IPS-18a (cell line): Measurements from ENCODE around the gene TIAM2.
"Not testable (repeated sequence)": the region's sequence is repeated elsewhere in the genome, so short reads cannot be mapped to it uniquely, and the experiment has no call there.

Experiments
- H3K27ac ChIP-seq: one replicate; pipeline ENCODE4 v1.5.1; 2013; ENCODE audit warnings: low read length
- H3K27me3 ChIP-seq: one replicate; pipeline ENCODE4 v1.6.1; 2013; ENCODE audit warnings: mild to moderate bottlenecking, low read length; ENCODE audit not compliant: control insufficient read depth, insufficient read depth
- H3K36me3 ChIP-seq: one replicate; pipeline ENCODE4 v1.6.1; 2013; ENCODE audit warnings: low read depth, low read length; ENCODE audit not compliant: control insufficient read depth
- H3K4me1 ChIP-seq: one replicate; pipeline ENCODE4 v1.6.1; 2013; ENCODE audit warnings: low read depth, low read length; ENCODE audit not compliant: control insufficient read depth
- H3K4me3 ChIP-seq: one replicate; pipeline ENCODE4 v1.5.1; 2013; ENCODE audit warnings: low read length
- H3K9ac ChIP-seq: one replicate; pipeline ENCODE4 v1.6.1; 2013; ENCODE audit warnings: mild to moderate bottlenecking, low read length, moderate library complexity
- H3K9me3 ChIP-seq: one replicate; pipeline ENCODE4 v1.6.1; 2013; ENCODE audit warnings: low read depth, low read length; ENCODE audit not compliant: control insufficient read depth

Gene TIAM2

GRCh38 chr6:155219299-155219698 is 224.2 kb downstream of the TIAM2 start:
- Histone ChIP-seq H3K9ac (no peak overlapping the region), H3K9me3 (no peaks in the 10 kb centered on the region), H3K4me1 (peaks cover 12% of the 10 kb centered on the region), H3K27me3 (no peaks in the 10 kb centered on the region), H3K27ac (no peak overlapping the region), H3K36me3 (no peaks in the 10 kb centered on the region), H3K4me3 (no peak overlapping the region)

DNA sequence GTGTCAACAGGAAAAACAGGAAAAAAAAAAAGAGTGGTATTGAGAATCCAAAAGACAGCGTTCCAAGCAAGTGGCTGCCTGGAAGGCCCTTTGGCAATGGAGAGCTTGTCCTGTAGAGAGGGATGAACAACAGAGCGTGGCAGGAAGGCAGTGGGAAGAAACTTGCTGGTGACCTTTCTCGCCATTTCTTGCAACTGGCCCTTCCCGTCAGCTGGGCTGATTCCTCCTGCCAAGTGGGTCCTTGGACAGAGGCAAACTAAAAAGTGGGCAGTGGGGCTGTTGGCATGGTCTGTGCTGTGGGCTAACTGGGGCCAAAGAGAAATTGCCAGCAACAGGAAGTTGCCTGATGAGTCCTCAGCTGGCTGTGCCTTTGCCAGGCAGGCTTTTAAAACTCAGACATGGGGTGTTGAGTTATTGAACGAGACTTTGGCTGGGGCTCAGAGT is 224.8 kb downstream of the TIAM2 start:
- H3K36me3 ChIP-seq = no peaks in the 10 kb centered on the region
- H3K9me3 ChIP-seq = no peaks in the 10 kb centered on the region
- peaks cover 12% of the 10 kb centered on the region for H3K4me1 ChIP-seq
- no peak overlapping the region for H3K9ac ChIP-seq
- no peak overlapping the region for H3K4me3 ChIP-seq
- no peaks in the 10 kb centered on the region for H3K27me3 ChIP-seq
- no peak overlapping the region for H3K27ac ChIP-seq

GRCh38 chr6:155221086-155221485 is 226.0 kb downstream of the TIAM2 start:
- no peaks in the 10 kb centered on the region for H3K36me3 ChIP-seq
- H3K27me3 ChIP-seq = no peaks in the 10 kb centered on the region
- no peak overlapping the region for H3K27ac ChIP-seq
- H3K4me1 ChIP-seq = peaks cover 12% of the 10 kb centered on the region
- no peak overlapping the region for H3K4me3 ChIP-seq
- no peaks in the 10 kb centered on the region for H3K9me3 ChIP-seq
- no peak overlapping the region for H3K9ac ChIP-seq

DNA sequence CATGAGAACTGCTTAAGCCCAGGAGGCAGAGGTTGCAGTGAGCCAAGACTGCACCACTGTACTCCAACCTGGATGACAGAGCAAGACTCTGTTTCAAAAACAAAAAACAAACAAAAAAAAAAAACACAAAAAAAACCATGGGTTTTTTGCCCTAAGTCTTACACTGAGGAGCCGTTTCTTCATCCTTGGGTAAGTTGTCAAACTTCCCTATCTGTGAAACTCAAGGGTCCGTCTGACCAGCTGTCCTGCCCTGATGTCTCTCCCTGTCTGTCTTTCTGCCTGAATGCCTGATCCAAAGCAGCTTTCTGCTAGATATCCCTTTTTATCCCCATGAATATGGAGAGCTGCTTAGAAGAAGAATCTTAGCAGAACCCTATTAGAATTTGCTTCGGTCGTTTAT is 227.4 kb downstream of the TIAM2 start:
- no peak overlapping the region for H3K9ac ChIP-seq
- no peak overlapping the region for H3K27ac ChIP-seq
- no peaks in the 10 kb centered on the region for H3K27me3 ChIP-seq
- H3K4me1 ChIP-seq = peaks cover 10% of the 10 kb centered on the region
- H3K4me3 ChIP-seq = no peak overlapping the region
- H3K9me3 ChIP-seq = no peaks in the 10 kb centered on the region
- H3K36me3 ChIP-seq = no peaks in the 10 kb centered on the region

- H3K27ac ChIP-seq = no peak overlapping the region
- H3K9ac ChIP-seq = no peak overlapping the region
- H3K36me3 ChIP-seq = no peaks in the 10 kb centered on the region
- peaks cover 10% of the 10 kb centered on the region for H3K4me1 ChIP-seq
- no peak overlapping the region for H3K4me3 ChIP-seq
- H3K27me3 ChIP-seq = no peaks in the 10 kb centered on the region
- no peaks in the 10 kb centered on the region for H3K9me3 ChIP-seq
Observed at GRCh38 chr6:155223646-155224451, 228.7 kb downstream of the TIAM2 start.

GRCh38 chr6:155224618-155225017 is 229.5 kb downstream of the TIAM2 start:
- Histone ChIP-seq H3K4me3 (no peak overlapping the region), H3K27ac (no peak overlapping the region), H3K9me3 (no peaks in the 10 kb centered on the region), H3K4me1 (peaks cover 10% of the 10 kb centered on the region), H3K9ac (no peak overlapping the region), H3K36me3 (no peaks in the 10 kb centered on the region), H3K27me3 (no peaks in the 10 kb centered on the region)

- Histone ChIP-seq H3K27me3 (no peaks in the 10 kb centered on the region), H3K9me3 (no peaks in the 10 kb centered on the region), H3K9ac (no peak overlapping the region), H3K4me1 (peaks cover 10% of the 10 kb centered on the region), H3K36me3 (no peaks in the 10 kb centered on the region), H3K4me3 (no peak overlapping the region), H3K27ac (no peak overlapping the region)
Observed at GRCh38 chr6:155227046-155227445, 231.9 kb downstream of the TIAM2 start.

GRCh38 chr6:155228546-155229166 is 233.5 kb downstream of the TIAM2 start:
- H3K9me3 ChIP-seq = no peaks in the 10 kb centered on the region
- no peak overlapping the region for H3K4me3 ChIP-seq
- H3K4me1 ChIP-seq = peaks cover 10% of the 10 kb centered on the region
- H3K36me3 ChIP-seq = no peaks in the 10 kb centered on the region
- H3K27ac ChIP-seq = no peak overlapping the region
- H3K9ac ChIP-seq = no peak overlapping the region
- no peaks in the 10 kb centered on the region for H3K27me3 ChIP-seq

DNA sequence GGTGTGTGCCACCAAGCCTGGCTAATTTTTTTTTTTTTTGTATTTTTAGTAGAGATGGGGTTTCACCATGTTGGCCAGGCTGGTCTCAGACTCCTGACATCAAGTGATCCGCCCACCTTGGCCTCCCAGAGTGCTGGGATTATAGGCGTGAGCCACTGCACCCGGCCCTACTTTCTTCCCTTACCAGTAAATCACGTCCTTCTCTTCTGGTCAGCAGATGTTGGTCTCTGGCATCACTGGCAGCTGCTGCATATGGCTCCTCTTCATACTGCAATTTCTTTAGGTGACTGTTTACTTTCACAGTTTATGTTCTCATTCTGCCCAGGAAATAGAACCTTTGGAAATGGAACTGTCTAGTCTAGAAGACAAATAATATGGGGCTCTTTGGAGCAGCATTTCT is 235.9 kb downstream of the TIAM2 start:
- not testable (repeated sequence) for H3K9me3 ChIP-seq, H3K9ac ChIP-seq, H3K36me3 ChIP-seq, H3K27me3 ChIP-seq, H3K4me3 ChIP-seq, H3K27ac ChIP-seq
- peaks cover 10% of the 10 kb centered on the region for H3K4me1 ChIP-seq

DNA sequence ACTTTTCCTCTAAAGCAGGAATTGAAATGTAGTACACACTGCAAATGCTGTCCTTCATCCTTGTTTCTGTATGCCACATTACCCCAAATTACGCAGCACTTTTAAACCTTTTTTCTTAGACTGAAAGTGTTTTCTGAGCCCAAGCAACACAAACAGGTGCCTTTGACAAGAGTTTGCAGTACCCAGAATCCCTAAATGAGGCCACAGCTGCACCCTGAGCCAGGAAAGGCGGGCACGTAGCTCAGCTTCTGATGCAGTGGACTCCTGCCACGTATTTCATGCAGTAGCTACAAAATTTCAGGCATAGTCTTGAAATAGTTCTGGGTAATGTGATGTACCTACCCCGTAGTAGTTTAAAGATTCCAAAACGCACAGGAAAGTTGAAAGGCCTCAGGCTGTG is 237.7 kb downstream of the TIAM2 start:
- Histone ChIP-seq H3K4me1 (no peaks in the 10 kb centered on the region), H3K4me3 (no peak overlapping the region), H3K9ac (no peak overlapping the region), H3K27ac (no peak overlapping the region), H3K36me3 (no peaks in the 10 kb centered on the region), H3K9me3 (no peaks in the 10 kb centered on the region), H3K27me3 (no peaks in the 10 kb centered on the region)

GRCh38 chr6:155234167-155234566 is 239.1 kb downstream of the TIAM2 start:
- Histone ChIP-seq H3K27me3 (no peaks in the 10 kb centered on the region), H3K4me3 (no peak overlapping the region), H3K27ac (no peak overlapping the region), H3K9ac (no peak overlapping the region), H3K9me3 (no peaks in the 10 kb centered on the region), H3K36me3 (no peaks in the 10 kb centered on the region), H3K4me1 (no peaks in the 10 kb centered on the region)

- Histone ChIP-seq H3K27ac (no peak overlapping the region), H3K36me3 (no peaks in the 10 kb centered on the region), H3K9ac (no peak overlapping the region)
Observed at GRCh38 chr6:155234687-155235086, 239.6 kb downstream of the TIAM2 start.

More at GRCh38 chr6:155234687-155235086, 239.6 kb downstream of the TIAM2 start:
- Histone ChIP-seq H3K4me3 (no peak overlapping the region), H3K27me3 (no peaks in the 10 kb centered on the region), H3K9me3 (no peaks in the 10 kb centered on the region), H3K4me1 (no peaks in the 10 kb centered on the region)
